ENCODE results near the gene NMS.

NMS gene

GRCh38 chr2:100520224-100520623 lies 49.9 kb downstream of the NMS start:
- Mint-ChIP-seq H3K27ac (no peak overlapping the region), H3K9me3 (no peaks in the 10 kb centered on the region), H3K36me3 (ENCODE audit: low read depth) (no peaks in the 10 kb centered on the region), H3K27me3 (peaks cover 3% of the 10 kb centered on the region), H3K4me3 (no peak overlapping the region), H3K4me1 (ENCODE audit: low read depth) (peaks cover 3% of the 10 kb centered on the region)
- DNase-seq = no peak

- H3K36me3 Mint-ChIP-seq (ENCODE audit: low read depth) = no peaks in the 10 kb centered on the region
- H3K4me3 Mint-ChIP-seq = no peak overlapping the region
- peaks cover 3% of the 10 kb centered on the region for H3K27me3 Mint-ChIP-seq
- no peak overlapping the region for H3K27ac Mint-ChIP-seq
- no peaks in the 10 kb centered on the region for H3K9me3 Mint-ChIP-seq
- peaks cover 3% of the 10 kb centered on the region for H3K4me1 Mint-ChIP-seq (ENCODE audit: low read depth)
- no peak for DNase-seq
These were observed 52.1 kb downstream of the NMS start for GRCh38 chr2:100522430-100522829.

GRCh38 chr2:100524331-100524730 lies 54.0 kb downstream of the NMS start:
- no peaks in the 10 kb centered on the region for H3K27me3 Mint-ChIP-seq
- H3K4me1 Mint-ChIP-seq (ENCODE audit: low read depth) = peaks cover 3% of the 10 kb centered on the region
- H3K4me3 Mint-ChIP-seq = no peak overlapping the region
- H3K36me3 Mint-ChIP-seq (ENCODE audit: low read depth) = no peaks in the 10 kb centered on the region
- DNase-seq = no peak
- H3K27ac Mint-ChIP-seq = no peak overlapping the region
- no peaks in the 10 kb centered on the region for H3K9me3 Mint-ChIP-seq

GRCh38 chr2:100526868-100527267 lies 56.6 kb downstream of the NMS start:
- H3K4me3 Mint-ChIP-seq = no peak overlapping the region
- no peaks in the 10 kb centered on the region for H3K27me3 Mint-ChIP-seq
- H3K36me3 Mint-ChIP-seq (ENCODE audit: low read depth) = no peaks in the 10 kb centered on the region
- H3K27ac Mint-ChIP-seq = no peak overlapping the region
- DNase-seq = no peak
- H3K4me1 Mint-ChIP-seq (ENCODE audit: low read depth) = peaks cover 3% of the 10 kb centered on the region
- H3K9me3 Mint-ChIP-seq = no peaks in the 10 kb centered on the region

- Mint-ChIP-seq H3K4me1 (ENCODE audit: low read depth) (peaks cover 3% of the 10 kb centered on the region), H3K27me3 (no peaks in the 10 kb centered on the region), H3K27ac (no peak overlapping the region), H3K9me3 (no peaks in the 10 kb centered on the region), H3K36me3 (ENCODE audit: low read depth) (no peaks in the 10 kb centered on the region), H3K4me3 (no peak overlapping the region)
- no peak for DNase-seq
These were observed 57.2 kb downstream of the NMS start for GRCh38 chr2:100527440-100528015.

GRCh38 chr2:100529176-100529575 lies 58.9 kb downstream of the NMS start:
- no peak overlapping the region for H3K4me3 Mint-ChIP-seq
- no peak for DNase-seq
- H3K4me1 Mint-ChIP-seq (ENCODE audit: low read depth) = peaks cover 3% of the 10 kb centered on the region
- no peaks in the 10 kb centered on the region for H3K36me3 Mint-ChIP-seq (ENCODE audit: low read depth)
- no peaks in the 10 kb centered on the region for H3K9me3 Mint-ChIP-seq
- peaks cover 3% of the 10 kb centered on the region for H3K27me3 Mint-ChIP-seq
- H3K27ac Mint-ChIP-seq = no peak overlapping the region

- H3K36me3 Mint-ChIP-seq (ENCODE audit: low read depth) = no peaks in the 10 kb centered on the region
- H3K27ac Mint-ChIP-seq = no peak overlapping the region
- DNase-seq = no peak
- H3K4me1 Mint-ChIP-seq (ENCODE audit: low read depth) = no peaks in the 10 kb centered on the region
- H3K9me3 Mint-ChIP-seq = no peaks in the 10 kb centered on the region
- no peak overlapping the region for H3K4me3 Mint-ChIP-seq
- H3K27me3 Mint-ChIP-seq = peaks cover 3% of the 10 kb centered on the region
These were observed 59.6 kb downstream of the NMS start for GRCh38 chr2:100529900-100530299.

All from activated T-cell treated with anti-CD3 and anti-CD28 coated beads, Interleukin-2, amount 50 U/mL, for 24 hours (primary cell).